NCI-H2107 treated with DMSO at 0.1 percent for 48 hours (cell line): ENCODE data around the gene NR2C2.
A peak's percentile ranks its signal among the peaks of the same experiment; 100 is the strongest.

ENCODE experiments used
- DNase-seq: peaks from one replicate; lab custom pipeline; 2025; ENCODE audit not compliant: unreplicated experiment; lab: John Stamatoyannopoulos, UW

The NR2C2 gene

GRCh38 chr3:15056676-15057404 lies 109.5 kb downstream of the NR2C2 start:
- DNase-seq, result no peak

- DNase-seq, result no peak
Observed at GRCh38 chr3:15060029-15060428, 112.6 kb downstream of the NR2C2 start.

GRCh38 chr3:15063238-15063637 lies 115.9 kb downstream of the NR2C2 start:
- DNase-seq, result no peak

GRCh38 chr3:15063656-15064286 lies 116.4 kb downstream of the NR2C2 start:
- DNase-seq, result no peak

- no peak for DNase-seq
Observed at GRCh38 chr3:15064299-15064834, 117.0 kb downstream of the NR2C2 start.

GRCh38 chr3:15064835-15065549 lies 117.6 kb downstream of the NR2C2 start, which contains the start of gene MRPS25:
Gene MRPS25 (minus strand): TSS chr3:15065315. CDS start chr3:15065194, 121 bp downstream.
- peak; percentile 34 for DNase-seq

GRCh38 chr3:15065550-15066007 lies 118.2 kb downstream of the NR2C2 start:
- no peak for DNase-seq

- DNase-seq, result no peak
Observed at GRCh38 chr3:15066467-15066866, 119.1 kb downstream of the NR2C2 start.

GRCh38 chr3:15069441-15069840 lies 122.1 kb downstream of the NR2C2 start:
- no peak for DNase-seq

GRCh38 chr3:15071699-15072098 lies 124.3 kb downstream of the NR2C2 start:
- no peak for DNase-seq

GRCh38 chr3:15074500-15074899 lies 127.1 kb downstream of the NR2C2 start:
- no peak for DNase-seq

GRCh38 chr3:15079091-15079490 lies 131.7 kb downstream of the NR2C2 start:
- DNase-seq, result no peak

GRCh38 chr3:15081960-15082664 lies 134.7 kb downstream of the NR2C2 start:
- DNase-seq, result peak; percentile 2

GRCh38 chr3:15083252-15083651 lies 135.9 kb downstream of the NR2C2 start:
- DNase-seq, result no peak

GRCh38 chr3:15086263-15086662 lies 138.9 kb downstream of the NR2C2 start:
- no peak for DNase-seq

GRCh38 chr3:15086699-15087098 lies 139.3 kb downstream of the NR2C2 start:
- DNase-seq, result no peak

GRCh38 chr3:15089201-15089600 lies 141.8 kb downstream of the NR2C2 start:
- no peak for DNase-seq

- no peak for DNase-seq
Observed at GRCh38 chr3:15091575-15091974, 144.2 kb downstream of the NR2C2 start.

- DNase-seq, result no peak
Observed at GRCh38 chr3:15092686-15093085, 145.3 kb downstream of the NR2C2 start.

- no peak for DNase-seq
Observed at GRCh38 chr3:15094187-15094875, 146.9 kb downstream of the NR2C2 start.
